ENCODE measurements around the gene PRKD2.

PRKD2 gene

GRCh38 chr19:46741447-46741846, 24.5 kb upstream of the PRKD2 start:
- DNase-seq (ENCODE audit: low read depth, low spot score), result no peak

- no peak for DNase-seq (ENCODE audit: low read depth, low spot score)
These were observed 22.4 kb upstream of the PRKD2 start for GRCh38 chr19:46739290-46739771.

- no peak for DNase-seq (ENCODE audit: low read depth, low spot score)
These were observed 20.9 kb upstream of the PRKD2 start for GRCh38 chr19:46737761-46738171.

GRCh38 chr19:46737298-46737654, 20.4 kb upstream of the PRKD2 start:
- no peak for DNase-seq (ENCODE audit: low read depth, low spot score)

- DNase-seq (ENCODE audit: low read depth, low spot score), result no peak
These were observed 19.8 kb upstream of the PRKD2 start for GRCh38 chr19:46736531-46737297.

- no peak for DNase-seq (ENCODE audit: low read depth, low spot score)
These were observed 16.9 kb upstream of the PRKD2 start for GRCh38 chr19:46733690-46734292.

GRCh38 chr19:46732966-46733689, 16.2 kb upstream of the PRKD2 start:
- peak; percentile 90 for DNase-seq (ENCODE audit: low read depth, low spot score)

GRCh38 chr19:46732172-46732938, 15.4 kb upstream of the PRKD2 start:
- no peak for DNase-seq (ENCODE audit: low read depth, low spot score)

- DNase-seq (ENCODE audit: low read depth, low spot score), result no peak
These were observed 14.7 kb upstream of the PRKD2 start for GRCh38 chr19:46731584-46731983.

GRCh38 chr19:46731007-46731501, 14.1 kb upstream of the PRKD2 start:
- peak; percentile 63 for DNase-seq (ENCODE audit: low read depth, low spot score)

- no peak for DNase-seq (ENCODE audit: low read depth, low spot score)
These were observed 13.7 kb upstream of the PRKD2 start for GRCh38 chr19:46730595-46730994.

GRCh38 chr19:46730187-46730586, 13.3 kb upstream of the PRKD2 start:
- no peak for DNase-seq (ENCODE audit: low read depth, low spot score)

GRCh38 chr19:46729696-46730095, 12.8 kb upstream of the PRKD2 start:
- no peak for DNase-seq (ENCODE audit: low read depth, low spot score)

- DNase-seq (ENCODE audit: low read depth, low spot score), result no peak
These were observed 11.9 kb upstream of the PRKD2 start for GRCh38 chr19:46728693-46729339.

GRCh38 chr19:46728208-46728607, 11.3 kb upstream of the PRKD2 start:
- no peak for DNase-seq (ENCODE audit: low read depth, low spot score)

- DNase-seq (ENCODE audit: low read depth, low spot score), result no peak
These were observed 10.8 kb upstream of the PRKD2 start for GRCh38 chr19:46727757-46728156.

GRCh38 chr19:46726971-46727501, 10.1 kb upstream of the PRKD2 start:
- no peak for DNase-seq (ENCODE audit: low read depth, low spot score)

- DNase-seq (ENCODE audit: low read depth, low spot score), result no peak
These were observed 9.6 kb upstream of the PRKD2 start for GRCh38 chr19:46726551-46726950.

- no peak for DNase-seq (ENCODE audit: low read depth, low spot score)
These were observed 9.0 kb upstream of the PRKD2 start for GRCh38 chr19:46725859-46726393.

GRCh38 chr19:46725036-46725820, 8.3 kb upstream of the PRKD2 start:
- no peak for DNase-seq (ENCODE audit: low read depth, low spot score)

Measured in brain pericyte (primary cell).